Fibroblast of the aortic adventitia (primary cell): ENCODE data around the gene TM9SF1. TPM values are rescaled to one million over a fixed set of nuclear protein-coding genes. Genes with fewer than 3 reads are reported as not detected.

ENCODE experiments used
- DNase-seq: peaks from one replicate; pipeline ENCODE4 v3.0.0-alpha.2; 2010; ENCODE audit warnings: low read depth
- H3K4me3 ChIP-seq: 2 replicates; pipeline ENCODE4 v1.5.1; 2011; ENCODE audit warnings: low read depth, mild to moderate bottlenecking, control low read depth, low read length, moderate library complexity
- CTCF ChIP-seq: IDR thresholded peaks from 2 replicates; pipeline ENCODE4 v1.5.1; 2011; ENCODE audit warnings: mild to moderate bottlenecking, low read length, control low read depth, inconsistent platforms; ENCODE audit not compliant: insufficient read depth
- total RNA-seq: library from RNA; depleted of rRNA; stranded (reverse); fragments of >200 nt; gene quantifications from 2 replicates; pipeline ENCODE4 v1.2.3, GENCODE V29; 2012; ENCODE audit warnings: low replicate concordance

Gene TM9SF1
- total RNA-seq, 1 donor, result 73.9 TPM

- no peak overlapping the region for H3K4me3 ChIP-seq
- no peak for TF ChIP-seq CTCF
- DNase-seq, result peak; percentile 90
Measured at GRCh38 chr14:24179961-24180796, 15.1 kb downstream of the TM9SF1 start.

- no peak overlapping the region for H3K4me3 ChIP-seq
- no peak for DNase-seq
- no peak for TF ChIP-seq CTCF
Measured at GRCh38 chr14:24179294-24179960, 15.8 kb downstream of the TM9SF1 start.

GRCh38 chr14:24178399-24179178 lies 16.7 kb downstream of the TM9SF1 start:
- DNase-seq, result no peak
- H3K4me3 ChIP-seq, result no peak overlapping the region
- TF ChIP-seq CTCF, result no peak

- DNase-seq, result no peak
- no peak for TF ChIP-seq CTCF
- H3K4me3 ChIP-seq, result no peak overlapping the region
Measured at GRCh38 chr14:24177891-24178290, 17.4 kb downstream of the TM9SF1 start.

- DNase-seq, result no peak
- TF ChIP-seq CTCF, result no peak
- no peak overlapping the region for H3K4me3 ChIP-seq
Measured at GRCh38 chr14:24177041-24177825, 18.0 kb downstream of the TM9SF1 start.

- DNase-seq, result no peak
- no peak for TF ChIP-seq CTCF
- no peak overlapping the region for H3K4me3 ChIP-seq
Measured at GRCh38 chr14:24176599-24176998, 18.6 kb downstream of the TM9SF1 start.
